Measurements from ENCODE around the gene SLC30A10.

SLC30A10 gene

GRCh38 chr1:219905524-219905923 lies 22.8 kb downstream of the SLC30A10 start:
- H3K4me3 ChIP-seq (replicated peaks in 1 of 2; ENCODE audit: low read depth in 2 of 2, low read length in 2 of 2): no peak overlapping the region
- no peak for DNase-seq (ENCODE audit: low read depth in 2 of 2)
- TF ChIP-seq CTCF (IDR thresholded peaks at IDR 0.05; ENCODE audit: low read depth, low read length): no peak

- H3K4me3 ChIP-seq (replicated peaks in 1 of 2; ENCODE audit: low read depth in 2 of 2, low read length in 2 of 2): no peak overlapping the region
- DNase-seq (ENCODE audit: low read depth in 2 of 2): no peak
- no peak for TF ChIP-seq CTCF (IDR thresholded peaks at IDR 0.05; ENCODE audit: low read depth, low read length)
Measured at GRCh38 chr1:219904934-219905333, 23.4 kb downstream of the SLC30A10 start.

- DNase-seq (ENCODE audit: low read depth in 2 of 2): no peak
- no peak for TF ChIP-seq CTCF (IDR thresholded peaks at IDR 0.05; ENCODE audit: low read depth, low read length)
- H3K4me3 ChIP-seq (replicated peaks in 1 of 2; ENCODE audit: low read depth in 2 of 2, low read length in 2 of 2): no peak overlapping the region
Measured at GRCh38 chr1:219903353-219903871, 24.9 kb downstream of the SLC30A10 start.

GRCh38 chr1:219902951-219903350 lies 25.4 kb downstream of the SLC30A10 start:
- no peak overlapping the region for H3K4me3 ChIP-seq (replicated peaks in 1 of 2; ENCODE audit: low read depth in 2 of 2, low read length in 2 of 2)
- no peak for DNase-seq (ENCODE audit: low read depth in 2 of 2)
- TF ChIP-seq CTCF (IDR thresholded peaks at IDR 0.05; ENCODE audit: low read depth, low read length): no peak

- no peak overlapping the region for H3K4me3 ChIP-seq (replicated peaks in 1 of 2; ENCODE audit: low read depth in 2 of 2, low read length in 2 of 2)
- TF ChIP-seq CTCF (IDR thresholded peaks at IDR 0.05; ENCODE audit: low read depth, low read length): no peak
- no peak for DNase-seq (ENCODE audit: low read depth in 2 of 2)
Measured at GRCh38 chr1:219900882-219901281, 27.5 kb downstream of the SLC30A10 start.

- TF ChIP-seq CTCF (IDR thresholded peaks at IDR 0.05; ENCODE audit: low read depth, low read length): no peak
- no peak overlapping the region for H3K4me3 ChIP-seq (replicated peaks in 1 of 2; ENCODE audit: low read depth in 2 of 2, low read length in 2 of 2)
- DNase-seq (ENCODE audit: low read depth in 2 of 2): peak in 1 of 2 donors; percentile 1
Measured at GRCh38 chr1:219900201-219900600, 28.2 kb downstream of the SLC30A10 start.

GRCh38 chr1:219898375-219898774 lies 30.0 kb downstream of the SLC30A10 start:
- no peak for TF ChIP-seq CTCF (IDR thresholded peaks at IDR 0.05; ENCODE audit: low read depth, low read length)
- no peak for DNase-seq (ENCODE audit: low read depth in 2 of 2)
- H3K4me3 ChIP-seq (replicated peaks in 1 of 2; ENCODE audit: low read depth in 2 of 2, low read length in 2 of 2): no peak overlapping the region

Data from cardiac fibroblast (primary cell).